GM20000 (cell line): Measurements from ENCODE around the gene SMIM10L2A.

Experiments used
- DNase-seq: peaks from one replicate; pipeline ENCODE4 v3.0.0; 2012; ENCODE audit warnings: low spot score
- CTCF ChIP-seq: IDR thresholded peaks from 2 replicates; pipeline ENCODE4 v1.5.1; 2012; ENCODE audit warnings: mild to moderate bottlenecking, control low read depth; ENCODE audit errors: extremely low read depth, missing control alignments

The SMIM10L2A gene

DNA sequence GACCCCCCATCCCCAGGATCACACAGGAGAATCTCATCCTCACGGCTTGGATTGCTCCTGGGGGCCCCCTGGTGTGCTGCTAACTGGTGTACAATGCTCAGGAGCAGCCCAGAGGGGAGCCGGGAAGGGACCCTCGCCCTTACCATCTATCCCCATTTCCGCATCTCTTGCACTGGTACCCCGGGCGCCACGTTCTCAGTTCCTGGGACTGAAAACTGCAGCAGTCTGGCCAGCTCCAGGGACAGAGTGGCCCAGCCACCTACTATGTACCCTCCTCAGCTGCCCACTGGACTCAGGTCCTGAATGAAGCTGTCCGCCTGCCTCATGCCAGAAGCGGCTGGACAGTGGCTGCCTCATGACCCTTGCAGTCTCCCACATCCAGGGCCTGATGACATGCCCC is 2.7 kb downstream of the SMIM10L2A start:
- no peak for TF ChIP-seq CTCF
- DNase-seq: no peak

GRCh38 chrX:135425026-135425965 is 3.6 kb downstream of the SMIM10L2A start:
- no peak for TF ChIP-seq CTCF
- DNase-seq: no peak

GRCh38 chrX:135429429-135429828 is 7.7 kb downstream of the SMIM10L2A start:
- TF ChIP-seq CTCF: no peak
- no peak for DNase-seq

DNA sequence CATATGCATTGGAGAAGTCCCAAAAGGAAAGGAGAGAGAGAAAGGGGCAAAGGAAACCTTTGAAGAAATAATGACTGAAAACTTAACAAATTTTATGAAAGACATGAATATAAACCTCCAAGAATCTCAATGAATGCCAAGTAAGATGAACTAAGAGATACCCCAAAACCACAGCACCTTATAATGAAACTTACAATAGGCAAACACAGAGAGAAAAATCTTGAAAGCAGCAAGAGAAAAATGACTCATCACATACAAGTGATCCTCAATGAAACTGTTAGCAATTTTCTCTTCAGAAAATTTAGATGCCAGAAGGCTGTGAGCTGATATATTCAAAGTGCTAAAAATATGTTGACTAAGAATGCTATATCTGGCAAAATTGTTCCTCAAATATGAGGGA is 10.1 kb downstream of the SMIM10L2A start:
- no peak for DNase-seq

GRCh38 chrX:135432453-135432852 is 10.7 kb downstream of the SMIM10L2A start:
- DNase-seq: no peak
- TF ChIP-seq CTCF: no peak

More for the DNA sequence above, 10.1 kb downstream of the SMIM10L2A start:
- no peak for TF ChIP-seq CTCF

DNA sequence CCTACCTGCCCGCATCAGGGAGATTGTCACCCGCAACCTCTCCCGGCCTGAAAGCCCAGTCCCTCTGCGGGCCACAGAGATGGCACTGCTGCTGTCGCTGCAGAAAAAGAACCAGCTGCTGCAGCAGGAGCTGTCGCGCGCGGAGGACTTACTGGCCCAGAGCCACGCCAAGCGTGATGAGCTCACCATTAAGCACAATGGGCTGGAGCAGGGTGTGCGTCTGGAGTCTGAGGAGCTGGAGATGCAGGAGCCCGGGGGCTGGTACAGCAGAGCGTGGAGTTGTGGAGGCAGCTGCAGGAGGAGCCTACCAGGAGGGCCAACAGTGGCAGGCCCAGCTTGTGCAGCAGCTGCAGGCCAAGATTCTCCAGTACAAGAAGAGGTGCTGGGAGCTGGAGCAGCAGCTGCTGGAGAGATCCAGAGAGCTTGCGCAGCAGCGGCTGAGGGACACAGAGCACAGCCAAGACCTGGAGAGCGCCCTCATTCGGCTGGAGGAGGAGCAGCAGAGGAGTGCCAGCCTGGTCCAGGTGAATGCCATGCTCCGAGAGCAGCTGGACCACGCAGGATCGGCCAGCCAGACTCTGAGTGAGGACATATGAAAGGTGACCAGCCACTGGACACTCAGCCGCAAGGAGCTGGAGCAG is 11.3 kb downstream of the SMIM10L2A start:
- TF ChIP-seq CTCF: no peak
- DNase-seq: no peak
